DOHH2 (cell line): ENCODE results near the gene SPART.
"Not testable (repeated sequence)": the region's sequence is repeated elsewhere in the genome, so short reads cannot be mapped to it uniquely, and the experiment has no call there.

Experiments
- H3F3A ChIP-seq: fragments of 200-600 bp; sonication (generic), shearing (Covaris generic); 2 replicates; pipeline ENCODE4 v1.6.0; 2016; ENCODE audit warnings: antibody characterized with exemption, mild to moderate bottlenecking; ENCODE audit not compliant: control insufficient read depth, insufficient read depth
- H3K27ac ChIP-seq: fragments of 200-600 bp; sonication (generic); 2 replicates; pipeline ENCODE4 v1.5.1; 2014; ENCODE audit warnings: low read depth, mild to moderate bottlenecking, low read length, moderate library complexity
- H3K27me3 ChIP-seq: fragments of 200-600 bp; sonication (generic); 2 replicates; pipeline ENCODE4 v1.6.1; 2014; ENCODE audit warnings: mild to moderate bottlenecking, low read length, mixed read lengths; ENCODE audit not compliant: control insufficient read depth
- H3K36me3 ChIP-seq: fragments of 200-600 bp; sonication (generic); 2 replicates; pipeline ENCODE4 v1.6.1; 2014; ENCODE audit warnings: mild to moderate bottlenecking, low read length, moderate library complexity, mixed read lengths; ENCODE audit not compliant: control insufficient read depth
- H3K4me1 ChIP-seq: fragments of 200-600 bp; sonication (generic); 2 replicates; pipeline ENCODE4 v1.6.1; 2014; ENCODE audit warnings: mild to moderate bottlenecking, low read length, mixed read lengths; ENCODE audit not compliant: control insufficient read depth
- H3K4me2 ChIP-seq: fragments of 200-600 bp; sonication (generic); 2 replicates; pipeline ENCODE4 v1.6.0; 2014; ENCODE audit warnings: mild to moderate bottlenecking, low read length, moderate library complexity
- H3K4me3 ChIP-seq: fragments of 200-600 bp; sonication (generic); 2 replicates; pipeline ENCODE4 v1.5.1; 2014; ENCODE audit warnings: mild to moderate bottlenecking, low read length, mixed read lengths
- H3K79me2 ChIP-seq: fragments of 200-600 bp; sonication (generic); 2 replicates; pipeline ENCODE4 v1.6.1; 2014; ENCODE audit warnings: mild to moderate bottlenecking, low read length, mixed read lengths; ENCODE audit not compliant: control insufficient read depth
- H3K9me2 ChIP-seq: fragments of 200-600 bp; sonication (generic); replicated peaks from 2 replicates; pipeline ENCODE4 v1.6.1; 2014; ENCODE audit warnings: mild to moderate bottlenecking, low read length, mixed read lengths; ENCODE audit not compliant: control insufficient read depth
- H3K9me3 ChIP-seq: fragments of 200-600 bp; sonication (generic); 2 replicates; pipeline ENCODE4 v1.6.1; 2014; ENCODE audit warnings: antibody characterized with exemption, low read length, mixed read lengths; ENCODE audit not compliant: control insufficient read depth, insufficient read depth
- H4K20me1 ChIP-seq: fragments of 200-600 bp; sonication (generic); 2 replicates; pipeline ENCODE4 v1.6.0; 2014; ENCODE audit warnings: low read depth, mild to moderate bottlenecking, antibody characterized with exemption, low read length, moderate library complexity; ENCODE audit not compliant: control insufficient read depth, insufficient read depth
- EZH2phosphoT487 ChIP-seq: fragments of 200-600 bp; sonication (generic); IDR thresholded peaks from 2 replicates; pipeline ENCODE4 v1.6.1; 2017; ENCODE audit warnings: borderline replicate concordance, mild to moderate bottlenecking, antibody characterized with exemption, low read length, moderate library complexity, mixed read lengths
- TF ChIP-seq, protein P1 (sequence below): fragments of 200-600 bp; sonication (generic); IDR thresholded peaks from one replicate; pipeline ENCODE4 v1.5.1; 2014; ENCODE audit warnings: antibody characterized with exemption, mild to moderate bottlenecking, low read depth, low read length; ENCODE audit not compliant: poor library complexity, severe bottlenecking

Gene SPART

DNA sequence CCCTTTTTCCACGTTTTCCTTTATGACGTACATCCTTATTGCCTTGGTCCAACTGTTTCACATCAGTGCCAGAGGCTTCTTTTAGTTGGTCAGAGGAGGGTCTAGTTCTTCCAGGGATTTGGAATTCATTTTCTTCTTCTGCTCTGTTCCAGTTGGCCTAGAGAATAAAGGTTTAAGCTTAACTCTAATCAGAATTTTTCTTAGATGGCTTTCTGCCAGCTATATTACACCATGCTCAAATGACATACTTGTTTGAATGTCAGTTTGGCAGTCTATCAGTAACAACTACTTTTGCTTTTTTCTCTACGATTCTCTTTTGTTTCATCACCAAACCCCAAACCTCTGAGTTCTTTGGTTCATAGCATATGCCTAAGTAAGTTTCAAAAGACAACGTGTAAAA, 16.8 kb downstream of the SPART start:
- Histone ChIP-seq H3K27me3 (peaks cover 4% of the 10 kb centered on the region), H3K27ac (no peak overlapping the region), H3K4me1 (no peaks in the 10 kb centered on the region), H3F3A (no peaks in the 10 kb centered on the region), H3K9me3 (no peaks in the 10 kb centered on the region), H4K20me1 (no peaks in the 10 kb centered on the region), H3K9me2 (no peaks in the 10 kb centered on the region), H3K4me3 (no peak overlapping the region), H3K36me3 (no peaks in the 10 kb centered on the region), H3K79me2 (no peaks in the 10 kb centered on the region), H3K4me2 (no peak overlapping the region)
- TF ChIP-seq, protein P1, sequence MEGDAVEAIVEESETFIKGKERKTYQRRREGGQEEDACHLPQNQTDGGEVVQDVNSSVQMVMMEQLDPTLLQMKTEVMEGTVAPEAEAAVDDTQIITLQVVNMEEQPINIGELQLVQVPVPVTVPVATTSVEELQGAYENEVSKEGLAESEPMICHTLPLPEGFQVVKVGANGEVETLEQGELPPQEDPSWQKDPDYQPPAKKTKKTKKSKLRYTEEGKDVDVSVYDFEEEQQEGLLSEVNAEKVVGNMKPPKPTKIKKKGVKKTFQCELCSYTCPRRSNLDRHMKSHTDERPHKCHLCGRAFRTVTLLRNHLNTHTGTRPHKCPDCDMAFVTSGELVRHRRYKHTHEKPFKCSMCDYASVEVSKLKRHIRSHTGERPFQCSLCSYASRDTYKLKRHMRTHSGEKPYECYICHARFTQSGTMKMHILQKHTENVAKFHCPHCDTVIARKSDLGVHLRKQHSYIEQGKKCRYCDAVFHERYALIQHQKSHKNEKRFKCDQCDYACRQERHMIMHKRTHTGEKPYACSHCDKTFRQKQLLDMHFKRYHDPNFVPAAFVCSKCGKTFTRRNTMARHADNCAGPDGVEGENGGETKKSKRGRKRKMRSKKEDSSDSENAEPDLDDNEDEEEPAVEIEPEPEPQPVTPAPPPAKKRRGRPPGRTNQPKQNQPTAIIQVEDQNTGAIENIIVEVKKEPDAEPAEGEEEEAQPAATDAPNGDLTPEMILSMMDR, result no peak

GRCh38 chr13:36328821-36329220, 17.4 kb downstream of the SPART start:
- H3K79me2 ChIP-seq, result no peaks in the 10 kb centered on the region
- H3K9me3 ChIP-seq, result no peaks in the 10 kb centered on the region
- H3K4me3 ChIP-seq, result no peak overlapping the region
- H3K4me2 ChIP-seq, result no peak overlapping the region
- H3K36me3 ChIP-seq, result no peaks in the 10 kb centered on the region
- H4K20me1 ChIP-seq, result no peaks in the 10 kb centered on the region
- no peaks in the 10 kb centered on the region for H3F3A ChIP-seq
- no peak for TF ChIP-seq EZH2phosphoT487
- TF ChIP-seq, protein P1, result no peak
- no peaks in the 10 kb centered on the region for H3K4me1 ChIP-seq
- peaks cover 4% of the 10 kb centered on the region for H3K27me3 ChIP-seq
- no peak overlapping the region for H3K27ac ChIP-seq
- H3K9me2 ChIP-seq, result no peaks in the 10 kb centered on the region

DNA sequence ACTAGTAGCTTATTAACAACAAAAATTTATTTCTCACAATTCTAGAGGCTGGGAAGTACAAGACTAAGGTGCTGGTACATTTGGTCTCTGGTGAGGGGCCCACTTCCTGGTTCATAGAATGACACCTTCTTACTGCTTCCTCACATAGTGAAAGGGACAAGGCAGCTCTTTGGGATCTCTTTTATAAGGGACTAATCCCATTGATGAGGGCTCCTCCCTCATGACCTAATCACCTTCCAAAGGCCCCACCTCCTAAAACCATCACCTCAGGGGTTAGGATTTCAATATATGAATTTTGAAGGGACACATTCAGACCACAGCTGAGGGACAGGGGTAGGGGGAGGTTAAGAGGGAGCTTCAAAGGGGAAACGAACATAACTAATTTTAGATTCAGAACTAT, 20.3 kb downstream of the SPART start:
- no peaks in the 10 kb centered on the region for H3K9me3 ChIP-seq
- H3K27ac ChIP-seq, result no peak overlapping the region
- H3F3A ChIP-seq, result no peaks in the 10 kb centered on the region
- no peak overlapping the region for H3K4me3 ChIP-seq
- H3K79me2 ChIP-seq, result no peaks in the 10 kb centered on the region
- no peak overlapping the region for H3K4me2 ChIP-seq
- H3K36me3 ChIP-seq, result no peaks in the 10 kb centered on the region
- no peaks in the 10 kb centered on the region for H3K9me2 ChIP-seq
- peaks cover 4% of the 10 kb centered on the region for H3K27me3 ChIP-seq
- no peaks in the 10 kb centered on the region for H4K20me1 ChIP-seq
- H3K4me1 ChIP-seq, result no peaks in the 10 kb centered on the region
- no peak for TF ChIP-seq EZH2phosphoT487
- TF ChIP-seq, protein P1, result no peak

- H3K9me3 ChIP-seq, H3K4me2 ChIP-seq, H3K9me2 ChIP-seq, H3K36me3 ChIP-seq, H3K4me1 ChIP-seq, H4K20me1 ChIP-seq, H3K27ac ChIP-seq, H3K27me3 ChIP-seq, H3K4me3 ChIP-seq, H3F3A ChIP-seq, H3K79me2 ChIP-seq: not testable (repeated sequence)
These were observed 21.3 kb downstream of the SPART start for GRCh38 chr13:36324881-36325280.
